GM19372 (cell line): ENCODE data around the gene ALPL.

Experiments
- ATAC-seq: cut with Tn5 transposase; IDR thresholded peaks from one replicate; pipeline ENCODE4 v1.9.1; 2021; ENCODE audit warnings: mild to moderate bottlenecking, low read depth, moderate library complexity; ENCODE audit not compliant: unreplicated experiment

ALPL gene

DNA sequence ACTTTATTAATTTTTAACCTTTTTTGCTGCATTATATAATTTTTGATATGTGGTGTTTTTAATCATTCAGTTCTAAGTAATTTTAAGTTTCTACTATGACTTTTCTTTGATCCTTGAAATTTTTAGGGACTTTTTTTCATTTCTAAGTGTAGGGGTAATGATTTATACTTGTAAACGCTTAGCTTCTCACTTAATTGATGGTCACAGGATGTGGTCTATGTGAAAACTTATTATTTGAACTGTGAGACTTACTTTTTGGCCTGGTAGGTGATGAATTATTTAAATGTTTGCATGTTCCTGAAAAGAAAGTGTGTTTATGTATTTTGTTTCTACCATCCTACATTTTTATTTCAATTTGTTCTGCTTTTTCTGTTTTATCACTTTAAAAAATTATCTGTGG lies 17.2 kb downstream of the ALPL start:
- ATAC-seq: no peak

- ATAC-seq: no peak
Measured at GRCh38 chr1:21530368-21531016, 21.3 kb downstream of the ALPL start.

GRCh38 chr1:21531241-21531640 lies 22.0 kb downstream of the ALPL start:
- ATAC-seq: no peak

DNA sequence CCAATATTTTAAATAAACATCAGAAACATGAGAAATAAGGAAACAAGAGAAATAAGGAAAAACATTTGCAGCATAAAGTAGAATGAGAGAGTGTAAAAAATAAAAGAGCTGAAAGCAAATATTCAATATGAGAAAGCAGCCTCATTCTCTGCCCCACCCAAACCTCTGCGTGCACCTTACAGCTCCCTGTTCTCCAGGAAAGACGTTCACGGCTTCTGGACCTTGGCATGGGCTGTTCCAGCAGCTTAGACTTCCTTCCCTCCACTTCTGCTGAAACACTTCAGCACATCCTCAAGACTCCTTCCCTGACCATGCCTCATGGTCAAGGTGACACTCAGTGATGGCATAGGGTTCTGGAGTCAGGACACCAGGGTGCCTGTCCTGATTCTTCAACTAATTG lies 23.3 kb downstream of the ALPL start:
- no peak for ATAC-seq

- no peak for ATAC-seq
Measured at GRCh38 chr1:21532992-21533534, 23.8 kb downstream of the ALPL start.

GRCh38 chr1:21534146-21534545 lies 24.9 kb downstream of the ALPL start:
- ATAC-seq: no peak

- ATAC-seq: no peak
Measured at GRCh38 chr1:21534674-21535378, 25.6 kb downstream of the ALPL start.

DNA sequence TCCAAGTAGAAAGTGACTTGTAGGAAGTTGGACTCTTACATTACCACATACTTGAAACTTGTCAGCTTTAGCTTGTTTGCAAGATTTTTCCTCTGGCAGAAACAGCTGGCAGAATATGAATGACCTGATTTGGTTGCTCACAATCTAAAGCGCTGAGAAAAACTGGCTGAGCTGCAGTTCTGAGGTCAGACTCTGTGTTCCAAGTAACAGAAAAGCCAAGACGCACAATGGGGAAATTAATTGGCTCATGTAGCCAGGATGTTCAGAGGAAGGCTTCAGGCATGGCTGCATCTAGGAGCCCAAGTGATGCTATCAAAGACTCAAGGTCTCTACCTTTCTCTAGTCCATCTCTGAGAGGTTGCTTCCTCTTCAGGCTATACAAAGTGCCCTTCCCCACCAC lies 27.0 kb downstream of the ALPL start:
- no peak for ATAC-seq

DNA sequence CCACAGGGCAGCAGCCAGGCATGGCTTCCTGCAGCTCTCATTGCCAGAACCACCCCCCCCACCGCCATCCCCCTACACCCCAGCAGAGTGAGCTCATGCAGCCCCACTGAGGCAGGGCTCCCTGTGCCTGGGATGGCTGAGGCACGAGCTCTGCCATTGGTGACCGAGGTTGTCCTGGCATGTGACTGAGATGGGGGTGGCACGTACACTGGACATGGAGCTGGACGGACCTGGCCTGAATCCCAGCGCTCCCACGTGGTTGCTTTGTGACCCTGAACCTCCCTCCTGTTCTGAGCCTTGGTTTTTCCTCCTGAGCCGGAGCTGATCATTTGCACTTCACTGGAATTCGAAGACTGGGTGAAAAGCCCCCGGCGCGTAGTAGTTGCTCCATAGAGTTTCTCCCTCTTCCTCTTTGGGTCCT lies 28.3 kb downstream of the ALPL start:
- ATAC-seq: no peak

DNA sequence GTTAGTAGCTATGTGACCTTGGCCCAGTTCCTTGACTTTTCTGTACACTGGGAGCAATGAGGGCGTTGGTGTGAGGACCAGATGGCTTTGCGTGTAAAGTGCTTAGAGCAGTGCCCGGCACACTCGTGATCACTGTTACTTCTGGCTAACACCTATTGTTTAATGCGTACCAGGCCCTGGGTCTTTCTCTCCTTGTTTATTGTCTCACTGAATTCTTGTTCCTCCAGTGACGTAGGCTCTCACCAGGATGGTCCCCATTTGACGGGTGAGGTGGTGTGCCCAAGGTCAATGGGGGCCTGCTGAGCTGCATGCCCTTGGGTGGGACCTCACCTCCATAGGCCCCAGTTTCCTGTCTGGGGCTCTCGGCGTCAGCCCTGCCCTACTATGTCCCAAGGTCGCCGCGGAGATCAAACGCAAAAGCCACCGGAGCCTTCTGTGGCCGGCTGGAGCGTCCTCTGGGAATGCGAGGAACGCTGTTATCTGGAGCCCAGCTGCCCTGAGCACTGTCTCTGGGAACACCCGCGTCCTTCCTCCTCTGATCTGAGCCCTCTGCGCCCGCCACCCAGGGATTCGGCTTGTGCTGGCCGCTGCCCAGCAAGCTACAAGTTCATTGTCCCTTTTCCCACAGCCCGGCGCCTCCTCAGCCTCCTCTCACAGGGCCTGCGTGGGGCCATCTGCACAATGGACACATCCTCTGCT lies 28.9 kb downstream of the ALPL start:
- ATAC-seq: no peak

DNA sequence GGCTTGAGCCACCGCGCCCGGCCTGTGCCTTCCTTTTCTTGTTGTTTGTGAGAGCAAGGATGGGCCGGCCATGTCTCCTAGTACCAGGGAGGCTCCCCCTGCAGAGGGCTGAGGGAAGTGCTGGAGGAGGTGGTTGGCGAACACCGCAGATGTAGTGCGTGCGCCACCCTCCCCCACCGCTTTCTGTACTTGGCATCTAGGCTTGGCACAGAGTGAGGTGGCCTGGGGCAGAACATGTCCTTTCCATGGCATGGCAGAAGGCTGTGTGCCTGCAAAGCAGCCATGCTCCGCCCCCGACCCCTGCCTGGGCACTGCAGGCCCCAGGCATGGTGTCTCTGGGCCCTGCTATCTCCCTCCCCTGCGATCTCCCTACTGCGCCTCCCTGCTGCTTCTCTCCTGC lies 30.7 kb downstream of the ALPL start:
- ATAC-seq: no peak

- ATAC-seq: no peak
Measured at GRCh38 chr1:21541329-21541728, 32.1 kb downstream of the ALPL start.

- no peak for ATAC-seq
Measured at GRCh38 chr1:21541835-21542234, 32.6 kb downstream of the ALPL start.

DNA sequence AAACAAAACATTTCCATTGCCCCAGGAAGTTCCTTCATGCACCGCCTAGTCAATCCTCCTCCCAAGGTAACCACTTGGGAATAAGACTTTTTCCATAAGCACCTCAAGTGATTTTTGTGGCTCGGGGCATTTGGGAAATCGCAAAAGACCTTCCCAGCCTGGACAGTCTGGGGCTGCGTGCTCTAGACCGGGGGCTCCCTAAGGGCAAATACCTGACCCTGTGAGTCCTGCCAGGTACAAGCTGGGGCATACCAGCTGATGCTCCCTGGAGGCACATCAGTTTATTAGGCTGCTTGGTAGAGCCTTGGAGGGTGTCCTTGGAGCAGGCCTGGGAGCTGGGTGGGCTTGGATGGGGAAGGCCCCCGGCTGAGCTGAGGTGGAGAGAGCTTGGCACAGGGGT lies 34.4 kb downstream of the ALPL start:
- ATAC-seq: no peak

DNA sequence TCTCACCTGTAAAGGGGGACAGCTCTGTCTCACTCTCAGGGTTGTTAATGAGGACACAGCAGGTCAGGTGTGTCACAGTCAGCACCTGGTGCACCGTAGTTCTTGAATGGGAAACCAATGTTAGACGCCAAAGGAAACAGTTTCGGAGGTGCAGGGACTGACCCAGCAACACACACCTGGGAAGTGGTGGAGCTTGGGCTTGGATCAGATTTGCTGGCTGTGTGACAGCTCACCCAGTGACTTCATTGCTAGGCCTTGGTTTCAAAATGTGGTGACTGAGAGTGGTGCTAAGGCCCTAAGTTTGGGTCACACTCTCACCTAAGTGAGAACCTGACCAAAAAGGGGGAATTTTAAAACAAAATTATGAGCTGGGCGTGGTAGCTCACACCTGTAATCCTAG lies 34.9 kb downstream of the ALPL start:
- no peak for ATAC-seq

DNA sequence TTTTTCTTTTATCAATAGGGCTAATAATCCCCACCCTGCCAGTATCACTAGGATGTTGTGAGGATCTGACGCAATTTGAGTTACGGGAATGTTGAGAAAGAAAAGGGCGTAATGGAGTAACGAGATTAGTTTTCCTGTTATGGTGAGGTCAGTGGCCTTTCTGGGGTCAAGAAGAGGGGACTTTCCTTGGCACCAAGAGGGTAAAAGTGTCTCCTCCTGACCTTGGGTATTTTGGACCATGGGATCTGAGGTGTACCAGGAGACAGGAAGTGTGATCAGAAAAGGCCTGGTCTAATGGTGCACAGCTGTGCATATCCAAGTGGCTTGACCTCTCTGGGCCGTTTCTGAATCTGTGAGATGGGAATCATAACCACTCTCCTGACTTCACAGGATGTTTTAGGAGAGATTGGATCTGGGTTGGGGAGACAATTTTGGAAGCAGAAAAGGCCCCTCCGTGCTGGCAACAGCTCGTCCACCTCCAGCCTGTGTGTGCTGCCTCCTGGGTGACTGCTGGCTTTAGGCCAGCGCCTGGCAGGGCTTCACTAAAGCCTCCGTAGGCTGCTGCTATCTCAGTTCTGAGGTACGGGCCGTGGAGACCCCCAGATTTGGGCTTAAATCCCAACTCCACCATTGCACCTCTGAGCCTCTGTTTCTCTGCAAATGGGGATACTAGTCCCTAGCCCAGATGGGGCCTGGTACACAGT lies 37.1 kb downstream of the ALPL start:
- ATAC-seq: no peak

DNA sequence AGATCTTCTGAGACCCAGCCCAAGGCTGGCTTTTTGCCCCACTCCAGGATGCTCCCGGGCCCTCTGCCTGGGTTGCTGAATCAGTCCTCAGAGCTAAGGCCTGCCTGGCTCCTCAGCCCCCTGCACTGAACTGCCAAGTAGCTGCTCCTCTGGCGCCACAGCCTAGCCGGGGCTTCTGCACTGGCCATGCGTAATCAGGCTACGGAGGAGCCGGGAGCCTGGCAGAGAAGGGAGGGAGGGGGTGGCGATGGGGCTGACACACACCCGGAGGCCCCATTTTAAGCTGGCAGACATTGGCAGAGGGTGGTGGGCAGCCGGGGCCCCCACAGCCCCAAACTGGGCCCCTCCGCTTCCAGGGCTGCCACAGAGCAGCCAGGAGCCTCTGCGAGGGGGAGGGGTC lies 38.7 kb downstream of the ALPL start:
- no peak for ATAC-seq

DNA sequence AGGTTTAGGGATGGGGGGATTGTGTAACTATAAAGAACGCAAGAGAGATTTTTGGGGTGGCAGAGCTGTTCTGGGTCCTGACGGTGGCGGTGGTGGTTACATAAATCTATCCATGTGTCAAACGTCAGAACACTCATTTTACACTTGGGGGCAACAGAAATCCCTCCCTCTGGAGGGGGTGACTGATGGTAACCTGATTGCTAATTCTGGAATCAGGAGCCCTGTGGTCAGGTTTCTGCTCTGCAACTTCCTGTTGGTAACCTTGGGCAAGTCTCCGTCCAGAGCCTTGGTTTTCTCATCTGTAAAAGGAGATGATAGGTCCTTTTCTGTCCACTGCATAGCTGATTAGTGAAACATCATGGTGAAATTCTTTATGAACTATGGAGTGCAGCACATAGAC lies 40.9 kb downstream of the ALPL start:
- ATAC-seq: no peak

GRCh38 chr1:21550866-21551475 lies 41.7 kb downstream of the ALPL start:
- no peak for ATAC-seq

GRCh38 chr1:21552715-21553114 lies 43.5 kb downstream of the ALPL start:
- no peak for ATAC-seq
